Measurements from ENCODE around the gene USP32.

The USP32 gene

DNA sequence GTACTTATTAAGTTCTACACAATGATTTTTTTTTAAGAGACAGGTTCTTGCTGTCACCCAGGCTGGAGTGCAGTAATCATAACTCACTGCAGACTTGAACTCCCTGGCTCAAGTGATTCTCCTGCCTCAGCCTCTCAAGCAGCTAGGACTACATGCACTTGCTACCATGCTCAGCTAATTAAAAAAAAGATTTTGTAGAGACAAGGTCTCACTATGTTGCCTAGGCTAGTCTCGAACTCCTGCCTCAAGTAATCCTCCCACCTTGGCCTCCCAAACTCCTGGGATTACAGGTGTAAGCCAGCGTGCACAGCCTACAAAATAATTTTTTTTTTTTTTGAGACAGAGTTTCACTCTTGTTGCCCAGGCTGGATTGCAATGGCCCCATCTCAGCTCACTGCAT is 22.2 kb downstream of the USP32 start:
- TF ChIP-seq, protein P1, sequence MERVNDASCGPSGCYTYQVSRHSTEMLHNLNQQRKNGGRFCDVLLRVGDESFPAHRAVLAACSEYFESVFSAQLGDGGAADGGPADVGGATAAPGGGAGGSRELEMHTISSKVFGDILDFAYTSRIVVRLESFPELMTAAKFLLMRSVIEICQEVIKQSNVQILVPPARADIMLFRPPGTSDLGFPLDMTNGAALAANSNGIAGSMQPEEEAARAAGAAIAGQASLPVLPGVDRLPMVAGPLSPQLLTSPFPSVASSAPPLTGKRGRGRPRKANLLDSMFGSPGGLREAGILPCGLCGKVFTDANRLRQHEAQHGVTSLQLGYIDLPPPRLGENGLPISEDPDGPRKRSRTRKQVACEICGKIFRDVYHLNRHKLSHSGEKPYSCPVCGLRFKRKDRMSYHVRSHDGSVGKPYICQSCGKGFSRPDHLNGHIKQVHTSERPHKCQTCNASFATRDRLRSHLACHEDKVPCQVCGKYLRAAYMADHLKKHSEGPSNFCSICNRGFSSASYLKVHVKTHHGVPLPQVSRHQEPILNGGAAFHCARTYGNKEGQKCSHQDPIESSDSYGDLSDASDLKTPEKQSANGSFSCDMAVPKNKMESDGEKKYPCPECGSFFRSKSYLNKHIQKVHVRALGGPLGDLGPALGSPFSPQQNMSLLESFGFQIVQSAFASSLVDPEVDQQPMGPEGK (CRISPR knock-in tag; IDR thresholded peaks at IDR 0.05; ENCODE audit: borderline replicate concordance), result no peak
- TF ChIP-seq ZNF565 (CRISPR knock-in tag; conservative IDR thresholded peaks at IDR 0.05; ENCODE audit: low read depth), result no peak
- TF ChIP-seq ARNTL (CRISPR knock-in tag; IDR thresholded peaks at IDR 0.05; ENCODE audit: borderline replicate concordance, low read depth), result no peak
- no peak for ATAC-seq

DNA sequence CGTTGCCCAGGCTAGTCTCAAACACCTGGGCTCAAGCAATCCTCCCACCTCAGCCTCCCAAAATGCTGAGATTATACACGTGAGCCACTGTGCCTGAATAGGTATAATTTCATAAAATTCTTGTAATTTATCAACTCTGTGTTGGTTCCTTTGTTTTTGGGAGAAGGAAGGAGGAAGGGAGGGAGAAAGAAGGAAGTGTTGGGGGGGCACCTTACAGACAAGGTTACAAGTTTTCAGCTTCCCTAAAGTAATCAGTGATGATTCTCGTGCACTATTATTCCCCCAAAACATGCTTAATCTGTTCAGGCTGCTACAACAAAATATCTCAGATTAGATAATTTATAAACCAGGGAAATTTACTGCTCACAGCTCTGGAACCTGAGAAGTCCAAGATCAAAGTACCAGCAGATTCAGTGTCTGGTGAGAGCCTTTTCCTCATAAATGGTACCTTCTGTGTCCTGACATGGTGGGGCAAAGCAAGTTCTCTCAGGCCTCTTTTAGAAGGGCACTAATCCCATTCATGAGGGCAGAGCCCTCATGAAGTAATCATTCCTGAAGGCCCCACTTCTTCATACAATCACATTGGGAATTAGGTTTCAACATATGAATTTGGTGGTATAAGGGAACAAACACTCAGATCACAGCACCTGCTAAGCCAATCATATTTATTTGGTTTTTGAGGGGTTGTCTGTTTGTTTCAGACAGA is 28.1 kb downstream of the USP32 start:
- ATAC-seq, result no peak
- TF ChIP-seq, protein P1 (CRISPR knock-in tag; IDR thresholded peaks at IDR 0.05; ENCODE audit: borderline replicate concordance), result no peak
- TF ChIP-seq ZNF70 (CRISPR knock-in tag; IDR thresholded peaks at IDR 0.05), result no peak
- TF ChIP-seq SNAI2 (CRISPR knock-in tag; IDR thresholded peaks at IDR 0.05), result no peak
- TF ChIP-seq BACH2 (CRISPR knock-in tag; IDR thresholded peaks at IDR 0.05; ENCODE audit: borderline replicate concordance), result no peak
- no peak for TF ChIP-seq GLIS3 (CRISPR knock-in tag; IDR thresholded peaks at IDR 0.05)
- no peak for TF ChIP-seq ZC3H10 (CRISPR knock-in tag; IDR thresholded peaks at IDR 0.05)
- TF ChIP-seq ZFP3 (CRISPR knock-in tag; IDR thresholded peaks at IDR 0.05), result no peak
- TF ChIP-seq, protein P2, sequence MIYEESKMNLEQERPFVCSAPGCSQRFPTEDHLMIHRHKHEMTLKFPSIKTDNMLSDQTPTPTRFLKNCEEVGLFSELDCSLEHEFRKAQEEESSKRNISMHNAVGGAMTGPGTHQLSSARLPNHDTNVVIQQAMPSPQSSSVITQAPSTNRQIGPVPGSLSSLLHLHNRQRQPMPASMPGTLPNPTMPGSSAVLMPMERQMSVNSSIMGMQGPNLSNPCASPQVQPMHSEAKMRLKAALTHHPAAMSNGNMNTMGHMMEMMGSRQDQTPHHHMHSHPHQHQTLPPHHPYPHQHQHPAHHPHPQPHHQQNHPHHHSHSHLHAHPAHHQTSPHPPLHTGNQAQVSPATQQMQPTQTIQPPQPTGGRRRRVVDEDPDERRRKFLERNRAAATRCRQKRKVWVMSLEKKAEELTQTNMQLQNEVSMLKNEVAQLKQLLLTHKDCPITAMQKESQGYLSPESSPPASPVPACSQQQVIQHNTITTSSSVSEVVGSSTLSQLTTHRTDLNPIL (CRISPR knock-in tag; IDR thresholded peaks at IDR 0.05; ENCODE audit: low read depth), result no peak
- no peak for TF ChIP-seq OSR1 (CRISPR knock-in tag; IDR thresholded peaks at IDR 0.05)
- TF ChIP-seq ESRRG (CRISPR knock-in tag; IDR thresholded peaks at IDR 0.05), result no peak
- TF ChIP-seq CSDC2 (CRISPR knock-in tag; IDR thresholded peaks at IDR 0.05), result no peak
- TF ChIP-seq ZNF8 (CRISPR knock-in tag; IDR thresholded peaks at IDR 0.05), result no peak
- no peak for TF ChIP-seq PPARA (CRISPR knock-in tag; IDR thresholded peaks at IDR 0.05; ENCODE audit: borderline replicate concordance)
- TF ChIP-seq RARB (CRISPR knock-in tag; IDR thresholded peaks at IDR 0.05), result no peak
- no peak for TF ChIP-seq ARNTL (CRISPR knock-in tag; IDR thresholded peaks at IDR 0.05; ENCODE audit: borderline replicate concordance, low read depth)
- no peak for TF ChIP-seq ZFP30 (CRISPR knock-in tag; IDR thresholded peaks at IDR 0.05)
- TF ChIP-seq ZNF565 (CRISPR knock-in tag; conservative IDR thresholded peaks at IDR 0.05; ENCODE audit: low read depth), result no peak
- TF ChIP-seq TCF4 (CRISPR knock-in tag; IDR thresholded peaks at IDR 0.05; ENCODE audit: borderline replicate concordance), result no peak
- no peak for TF ChIP-seq ISL1 (CRISPR knock-in tag; IDR thresholded peaks at IDR 0.05)

DNA sequence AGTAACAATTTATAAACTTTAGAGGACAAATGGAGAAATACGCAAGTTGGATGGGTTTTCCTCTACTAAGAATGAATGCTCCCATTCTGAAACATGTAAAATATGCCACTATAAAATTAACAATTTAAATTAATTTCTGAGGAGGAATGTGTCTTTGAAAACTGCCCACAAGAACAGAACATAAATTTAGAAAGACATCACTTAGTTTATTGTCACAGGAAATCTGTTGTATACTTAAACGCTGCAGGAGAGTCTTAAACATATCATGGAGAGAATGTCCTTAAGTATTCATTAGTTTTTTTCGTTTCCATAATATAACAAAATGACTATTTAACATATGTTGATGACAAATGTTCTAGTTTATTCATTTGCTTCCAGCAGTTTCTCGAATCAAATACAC is 29.6 kb downstream of the USP32 start:
- ATAC-seq, result no peak
- TF ChIP-seq, protein P2 (CRISPR knock-in tag; IDR thresholded peaks at IDR 0.05; ENCODE audit: low read depth), result no peak
- TF ChIP-seq ZC3H10 (CRISPR knock-in tag; IDR thresholded peaks at IDR 0.05) (no peak), CSDC2 (CRISPR knock-in tag; IDR thresholded peaks at IDR 0.05) (no peak), RARB (CRISPR knock-in tag; IDR thresholded peaks at IDR 0.05) (no peak), SNAI2 (CRISPR knock-in tag; IDR thresholded peaks at IDR 0.05) (no peak), TOX (CRISPR knock-in tag; IDR thresholded peaks at IDR 0.05; ENCODE audit: borderline replicate concordance) (no peak), BACH2 (CRISPR knock-in tag; IDR thresholded peaks at IDR 0.05; ENCODE audit: borderline replicate concordance) (no peak), ARNTL (CRISPR knock-in tag; IDR thresholded peaks at IDR 0.05; ENCODE audit: borderline replicate concordance, low read depth) (no peak), ZFP3 (CRISPR knock-in tag; IDR thresholded peaks at IDR 0.05) (no peak), ISL1 (CRISPR knock-in tag; IDR thresholded peaks at IDR 0.05) (no peak), ESRRG (CRISPR knock-in tag; IDR thresholded peaks at IDR 0.05) (no peak), ZFP30 (CRISPR knock-in tag; IDR thresholded peaks at IDR 0.05) (no peak)
- TF ChIP-seq, protein P3, sequence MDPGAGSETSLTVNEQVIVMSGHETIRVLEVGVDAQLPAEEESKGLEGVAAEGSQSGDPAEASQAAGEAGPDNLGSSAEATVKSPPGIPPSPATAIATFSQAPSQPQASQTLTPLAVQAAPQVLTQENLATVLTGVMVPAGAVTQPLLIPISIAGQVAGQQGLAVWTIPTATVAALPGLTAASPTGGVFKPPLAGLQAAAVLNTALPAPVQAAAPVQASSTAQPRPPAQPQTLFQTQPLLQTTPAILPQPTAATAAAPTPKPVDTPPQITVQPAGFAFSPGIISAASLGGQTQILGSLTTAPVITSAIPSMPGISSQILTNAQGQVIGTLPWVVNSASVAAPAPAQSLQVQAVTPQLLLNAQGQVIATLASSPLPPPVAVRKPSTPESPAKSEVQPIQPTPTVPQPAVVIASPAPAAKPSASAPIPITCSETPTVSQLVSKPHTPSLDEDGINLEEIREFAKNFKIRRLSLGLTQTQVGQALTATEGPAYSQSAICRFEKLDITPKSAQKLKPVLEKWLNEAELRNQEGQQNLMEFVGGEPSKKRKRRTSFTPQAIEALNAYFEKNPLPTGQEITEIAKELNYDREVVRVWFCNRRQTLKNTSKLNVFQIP (CRISPR knock-in tag; IDR thresholded peaks at IDR 0.05; ENCODE audit: borderline replicate concordance, low read depth), result no peak
- TF ChIP-seq, protein P1 (CRISPR knock-in tag; IDR thresholded peaks at IDR 0.05; ENCODE audit: borderline replicate concordance), result no peak
- TF ChIP-seq, protein P4, sequence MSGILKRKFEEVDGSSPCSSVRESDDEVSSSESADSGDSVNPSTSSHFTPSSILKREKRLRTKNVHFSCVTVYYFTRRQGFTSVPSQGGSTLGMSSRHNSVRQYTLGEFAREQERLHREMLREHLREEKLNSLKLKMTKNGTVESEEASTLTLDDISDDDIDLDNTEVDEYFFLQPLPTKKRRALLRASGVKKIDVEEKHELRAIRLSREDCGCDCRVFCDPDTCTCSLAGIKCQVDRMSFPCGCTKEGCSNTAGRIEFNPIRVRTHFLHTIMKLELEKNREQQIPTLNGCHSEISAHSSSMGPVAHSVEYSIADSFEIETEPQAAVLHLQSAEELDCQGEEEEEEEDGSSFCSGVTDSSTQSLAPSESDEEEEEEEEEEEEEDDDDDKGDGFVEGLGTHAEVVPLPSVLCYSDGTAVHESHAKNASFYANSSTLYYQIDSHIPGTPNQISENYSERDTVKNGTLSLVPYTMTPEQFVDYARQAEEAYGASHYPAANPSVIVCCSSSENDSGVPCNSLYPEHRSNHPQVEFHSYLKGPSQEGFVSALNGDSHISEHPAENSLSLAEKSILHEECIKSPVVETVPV (CRISPR knock-in tag; IDR thresholded peaks at IDR 0.05), result no peak
